Fibroblast of peridontal ligament (primary cell): ENCODE measurements around the gene COX6B1.
"Not testable (repeated sequence)": the region's sequence is repeated elsewhere in the genome, so short reads cannot be mapped to it uniquely, and the experiment has no call there.

Experiments used
- DNase-seq: peaks from one replicate; pipeline ENCODE4 v3.0.0-alpha.2; 2010; ENCODE audit errors: extremely low read depth

COX6B1 gene

GRCh38 chr19:35633727-35634440 lies 14.2 kb upstream of the COX6B1 start:
- DNase-seq, result no peak

- DNase-seq, result no peak
Observed at GRCh38 chr19:35636651-35637050, 11.5 kb upstream of the COX6B1 start.

- DNase-seq, result no peak
Observed at GRCh38 chr19:35637165-35637564, 11.0 kb upstream of the COX6B1 start.

GRCh38 chr19:35639321-35639639 lies 8.8 kb upstream of the COX6B1 start:
- no peak for DNase-seq

- DNase-seq, result no peak
Observed at GRCh38 chr19:35639863-35640262, 8.3 kb upstream of the COX6B1 start.

GRCh38 chr19:35641515-35642151 lies 6.5 kb upstream of the COX6B1 start, which contains the start of gene ETV2:
ETV2 (plus strand) TSS chr19:35641745; CDS start chr19:35642461, 716 bp downstream.
- DNase-seq, result no peak

GRCh38 chr19:35642312-35642711 lies 5.8 kb upstream of the COX6B1 start:
- no peak for DNase-seq

- no peak for DNase-seq
Observed at GRCh38 chr19:35642798-35643254, 5.3 kb upstream of the COX6B1 start.

- peak; percentile 56 for DNase-seq
Observed at GRCh38 chr19:35643255-35644205, 4.6 kb upstream of the COX6B1 start.

- DNase-seq, result peak; percentile 79
Observed at GRCh38 chr19:35644206-35644986, 3.7 kb upstream of the COX6B1 start.

- DNase-seq, result peak; percentile 38
Observed at GRCh38 chr19:35644987-35645679, 3.0 kb upstream of the COX6B1 start.

- DNase-seq, result no peak
Observed at GRCh38 chr19:35645680-35646511, 2.2 kb upstream of the COX6B1 start.

- no peak for DNase-seq
Observed at GRCh38 chr19:35650581-35650980, 2.5 kb downstream of the COX6B1 start.

- DNase-seq, result not testable (repeated sequence)
Observed at GRCh38 chr19:35654828-35655227, 6.7 kb downstream of the COX6B1 start.

- no peak for DNase-seq
Observed at GRCh38 chr19:35655600-35655999, 7.5 kb downstream of the COX6B1 start.

- no peak for DNase-seq
Observed at GRCh38 chr19:35656700-35657099, 8.6 kb downstream of the COX6B1 start.

- no peak for DNase-seq
Observed at GRCh38 chr19:35657904-35658700, 10.0 kb downstream of the COX6B1 start.

GRCh38 chr19:35661995-35662340 lies 13.8 kb downstream of the COX6B1 start:
- no peak for DNase-seq

- DNase-seq, result no peak
Observed at GRCh38 chr19:35663981-35664380, 15.9 kb downstream of the COX6B1 start.
